HCT116 (cell line): ENCODE data around the gene SLC1A1. TPM values are rescaled to one million over a fixed set of nuclear protein-coding genes. Genes with fewer than 3 reads are reported as not detected.

Experiments
- ATAC-seq: fragments of 200-7000 bp; cut with Tn5 transposase; 2 replicates; pipeline ENCODE4 v1.9.1; 2020; ENCODE audit warnings: mild to moderate bottlenecking, moderate library complexity
- BruUV-seq: library from RNA; stranded (reverse); fragments of 400-500 nt; replicated peaks from 2 replicates; lab custom pipeline; 2021; lab: Mats Ljungman, UMichigan
- CTCF ChIA-PET: fragments of 300-600 bp; sonication (Branson Sonifier 250); formaldehyde crosslinking; loops from one replicate; lab custom pipeline; 2021; ENCODE audit warnings: antibody characterized with exemption; lab: Charles Lee
- POLR2A ChIA-PET: fragments of 300-600, 350-600 bp; sonication (Branson Sonifier 250); formaldehyde crosslinking; loops from one replicate; lab custom pipeline; 2021; ENCODE audit warnings: antibody characterized with exemption; lab: Charles Lee
- RAD21 ChIA-PET, 2 experiments: fragments of 300-600 bp; sonication (Branson Sonifier 250); formaldehyde crosslinking; loops; one replicate each; lab custom pipeline; 2023; ENCODE audit warnings: low total read pairs in 2 of 2; ENCODE audit not compliant: uncharacterized antibody in 2 of 2, unreplicated experiment in 2 of 2, low non-redundant PET in 1 of 2; lab: Charles Lee
- DNase-seq: peaks from one replicate; pipeline ENCODE4 v3.0.0-alpha.2; 2010; ENCODE audit warnings: low read depth, low spot score
- H2AFZ ChIP-seq: fragments of 200-600 bp; shearing (Covaris generic), sonication (generic); 2 replicates; pipeline ENCODE4 v1.6.1; 2017; ENCODE audit warnings: low read depth, mixed run types, mixed read lengths, antibody characterized with exemption, low read length; ENCODE audit not compliant: poor library complexity, severe bottlenecking
- H3K27ac ChIP-seq: 2 replicates; pipeline ENCODE4 v1.5.1; 2012; ENCODE audit warnings: low read depth, low read length
- H3K27me3 ChIP-seq: fragments of 200-600 bp; sonication (generic); 2 replicates; pipeline ENCODE4 v1.6.1; 2016; ENCODE audit warnings: mixed run types, low read length, mixed read lengths; ENCODE audit not compliant: insufficient read depth
- H3K36me3 ChIP-seq, 2 experiments: fragments of 200-500 bp in 1 of 2; fragments of 200-600 bp in 1 of 2; sonication (Bioruptor generic) in 1 of 2; sonication (generic) in 1 of 2; 2 replicates each; pipeline versions ENCODE4 v1.5.1 to v1.6.1; 2014 to 2016; ENCODE audit warnings: low read length in 2 of 2, inconsistent platforms in 1 of 2, mixed read lengths in 1 of 2, mixed run types in 1 of 2; ENCODE audit not compliant: insufficient read depth in 2 of 2, control insufficient read depth in 1 of 2
- H3K4me1 ChIP-seq, 2 experiments: fragments of 200-600 bp in 1 of 2; sonication (generic) in 1 of 2; 2 replicates each; pipeline versions ENCODE4 v1.5.1 to v1.6.1; 2012 to 2017; ENCODE audit warnings: low read length in 2 of 2, inconsistent platforms in 1 of 2, mild to moderate bottlenecking in 1 of 2, mixed read lengths in 1 of 2, mixed run types in 1 of 2, moderate library complexity in 1 of 2; ENCODE audit not compliant: insufficient read depth in 2 of 2, control insufficient read depth in 1 of 2
- H3K4me2 ChIP-seq: fragments of 200-600 bp; sonication (generic); 2 replicates; pipeline ENCODE4 v1.6.1; 2017; ENCODE audit warnings: mixed run types, low read length, mixed read lengths
- H3K4me3 ChIP-seq, 2 experiments: fragments of 200-600 bp in 1 of 2; sonication (generic) in 1 of 2; replicated peaks in 1 of 2; 2 replicates each; pipeline ENCODE4 v1.5.1; 2011 to 2016; ENCODE audit warnings: low read length in 2 of 2, control low read depth in 1 of 2, low read depth in 1 of 2, mild to moderate bottlenecking in 1 of 2, mixed read lengths in 1 of 2, mixed run types in 1 of 2
- H3K79me2 ChIP-seq: fragments of 200-600 bp; sonication (generic); 2 replicates; pipeline ENCODE4 v1.6.1; 2017; ENCODE audit warnings: mild to moderate bottlenecking, mixed run types, low read length, moderate library complexity, mixed read lengths; ENCODE audit not compliant: insufficient read depth
- H3K9ac ChIP-seq: fragments of 200-600 bp; sonication (generic); 2 replicates; pipeline ENCODE4 v1.6.1; 2016; ENCODE audit warnings: low read length, mixed read lengths
- H3K9me2 ChIP-seq: fragments of 200-600 bp; sonication (generic), shearing (Covaris generic); 2 replicates; pipeline ENCODE4 v1.6.1; 2017; ENCODE audit warnings: mixed run types, mild to moderate bottlenecking, moderate library complexity; ENCODE audit not compliant: insufficient read depth
- H3K9me3 ChIP-seq, 2 experiments: fragments of 200-500 bp in 1 of 2; fragments of 200-600 bp in 1 of 2; sonication (Bioruptor generic) in 1 of 2; sonication (generic) in 1 of 2; 2 replicates each; pipeline ENCODE4 v1.6.1; 2014 to 2017; ENCODE audit warnings: low read length in 2 of 2, mixed read lengths in 2 of 2, inconsistent platforms in 1 of 2, low read depth in 1 of 2, mild to moderate bottlenecking in 1 of 2, mixed run types in 1 of 2, moderate library complexity in 1 of 2; ENCODE audit not compliant: control insufficient read depth in 1 of 2, insufficient read depth in 1 of 2
- H4K20me1 ChIP-seq: fragments of 200-600 bp; sonication (generic), shearing (Covaris generic); 2 replicates; pipeline ENCODE4 v1.6.1; 2017; ENCODE audit warnings: mixed run types, mild to moderate bottlenecking, moderate library complexity; ENCODE audit not compliant: insufficient read depth
- CBX3 ChIP-seq: IDR thresholded peaks from 2 replicates; pipeline ENCODE4 v1.6.1; 2012; ENCODE audit warnings: low read depth
- ELF1 ChIP-seq: IDR thresholded peaks from 2 replicates; pipeline ENCODE4 v1.6.1; 2012; ENCODE audit warnings: low read depth, borderline replicate concordance
- EZH2 ChIP-seq: fragments of 200-600 bp; sonication (generic); IDR thresholded peaks from 2 replicates; pipeline ENCODE4 v1.6.1; 2017; ENCODE audit warnings: antibody characterized with exemption, mixed run types
- EZH2phosphoT487 ChIP-seq: fragments of 200-600 bp; IDR thresholded peaks from 2 replicates; pipeline ENCODE4 v1.6.1; 2018; ENCODE audit warnings: antibody characterized with exemption, borderline replicate concordance
- POLR2A ChIP-seq: IDR thresholded peaks from 2 replicates; pipeline ENCODE4 v1.7.0; 2011; ENCODE audit warnings: borderline replicate concordance; ENCODE audit not compliant: insufficient read depth, insufficient read length; ENCODE audit errors: extremely low read depth
- POLR2AphosphoS5 ChIP-seq: IDR thresholded peaks from 2 replicates; pipeline ENCODE4 v1.6.1; 2011; ENCODE audit warnings: mild to moderate bottlenecking, low read depth, low read length, moderate library complexity
- SP1 ChIP-seq: IDR thresholded peaks from 2 replicates; pipeline ENCODE4 v1.6.1; 2012; ENCODE audit warnings: low read depth
- YY1 ChIP-seq: IDR thresholded peaks from 2 replicates; pipeline ENCODE4 v1.6.1; 2011; ENCODE audit warnings: low read length, low read depth, moderate library complexity, mild to moderate bottlenecking; ENCODE audit not compliant: insufficient replicate concordance; ENCODE audit errors: extremely low read depth
- ZBTB33 ChIP-seq: IDR thresholded peaks from 2 replicates; pipeline ENCODE4 v1.6.1; 2011; ENCODE audit warnings: mild to moderate bottlenecking, low read length, moderate library complexity; ENCODE audit not compliant: insufficient replicate concordance; ENCODE audit errors: extremely low read depth
- ZFX ChIP-seq: fragments of 450-650 bp; IDR thresholded peaks from 2 replicates; pipeline ENCODE4 v1.6.1; 2017
- ZNF274 ChIP-seq: fragments of 200-500 bp; sonication (Bioruptor generic); IDR thresholded peaks from 2 replicates; pipeline ENCODE4 v1.6.1; 2014; ENCODE audit warnings: mild to moderate bottlenecking, low read depth, low read length, inconsistent platforms
- intact Hi-C: fragments of 100-400 bp; cut with micrococcal nuclease; formaldehyde crosslinking; loops from 2 replicates; pipeline ENCODE4 v1.10.0; 2022
- total RNA-seq: library from RNA; stranded (reverse); gene quantifications from one replicate; pipeline ENCODE4 v1.2.1, GENCODE V29; 2021; ENCODE audit not compliant: unreplicated experiment
- TF ChIP-seq, protein P1 (sequence below): IDR thresholded peaks from 2 replicates; pipeline ENCODE4 v1.6.1; 2012; ENCODE audit warnings: low read depth
- TF ChIP-seq, protein P2 (sequence below): IDR thresholded peaks from 2 replicates; pipeline ENCODE4 v1.6.1; 2012
- TF ChIP-seq, protein P3 (sequence below): IDR thresholded peaks from 2 replicates; pipeline ENCODE4 v1.6.1; 2012

SLC1A1 gene
- total RNA-seq, 1 experiment from 2014 or later: 6.8 TPM

- Histone ChIP-seq H3K27ac (no peak overlapping the region), H3K4me1 (no peaks in the 10 kb centered on the region), H4K20me1 (no peaks in the 10 kb centered on the region), H3K4me2 (no peak overlapping the region), H3K27me3 (no peaks in the 10 kb centered on the region), H3K79me2 (no peaks in the 10 kb centered on the region), H3K36me3 (no peaks in the 10 kb centered on the region)
- RAD21 ChIA-PET: no interaction called here
- POLR2A ChIA-PET: no interaction called here
- DNase-seq (no peak), ATAC-seq (no peak)
- no TSS peak for BruUV-seq
- intact Hi-C loops: no loop called here
- no peak for TF ChIP-seq ELF1
- TF ChIP-seq ZFX: no peak
- TF ChIP-seq, protein P1, sequence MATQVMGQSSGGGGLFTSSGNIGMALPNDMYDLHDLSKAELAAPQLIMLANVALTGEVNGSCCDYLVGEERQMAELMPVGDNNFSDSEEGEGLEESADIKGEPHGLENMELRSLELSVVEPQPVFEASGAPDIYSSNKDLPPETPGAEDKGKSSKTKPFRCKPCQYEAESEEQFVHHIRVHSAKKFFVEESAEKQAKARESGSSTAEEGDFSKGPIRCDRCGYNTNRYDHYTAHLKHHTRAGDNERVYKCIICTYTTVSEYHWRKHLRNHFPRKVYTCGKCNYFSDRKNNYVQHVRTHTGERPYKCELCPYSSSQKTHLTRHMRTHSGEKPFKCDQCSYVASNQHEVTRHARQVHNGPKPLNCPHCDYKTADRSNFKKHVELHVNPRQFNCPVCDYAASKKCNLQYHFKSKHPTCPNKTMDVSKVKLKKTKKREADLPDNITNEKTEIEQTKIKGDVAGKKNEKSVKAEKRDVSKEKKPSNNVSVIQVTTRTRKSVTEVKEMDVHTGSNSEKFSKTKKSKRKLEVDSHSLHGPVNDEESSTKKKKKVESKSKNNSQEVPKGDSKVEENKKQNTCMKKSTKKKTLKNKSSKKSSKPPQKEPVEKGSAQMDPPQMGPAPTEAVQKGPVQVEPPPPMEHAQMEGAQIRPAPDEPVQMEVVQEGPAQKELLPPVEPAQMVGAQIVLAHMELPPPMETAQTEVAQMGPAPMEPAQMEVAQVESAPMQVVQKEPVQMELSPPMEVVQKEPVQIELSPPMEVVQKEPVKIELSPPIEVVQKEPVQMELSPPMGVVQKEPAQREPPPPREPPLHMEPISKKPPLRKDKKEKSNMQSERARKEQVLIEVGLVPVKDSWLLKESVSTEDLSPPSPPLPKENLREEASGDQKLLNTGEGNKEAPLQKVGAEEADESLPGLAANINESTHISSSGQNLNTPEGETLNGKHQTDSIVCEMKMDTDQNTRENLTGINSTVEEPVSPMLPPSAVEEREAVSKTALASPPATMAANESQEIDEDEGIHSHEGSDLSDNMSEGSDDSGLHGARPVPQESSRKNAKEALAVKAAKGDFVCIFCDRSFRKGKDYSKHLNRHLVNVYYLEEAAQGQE: no peak
- no peak for TF ChIP-seq SP1
- TF ChIP-seq POLR2A: no peak
- TF ChIP-seq, protein P2, sequence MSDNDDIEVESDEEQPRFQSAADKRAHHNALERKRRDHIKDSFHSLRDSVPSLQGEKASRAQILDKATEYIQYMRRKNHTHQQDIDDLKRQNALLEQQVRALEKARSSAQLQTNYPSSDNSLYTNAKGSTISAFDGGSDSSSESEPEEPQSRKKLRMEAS: no peak
- TF ChIP-seq, protein P3, sequence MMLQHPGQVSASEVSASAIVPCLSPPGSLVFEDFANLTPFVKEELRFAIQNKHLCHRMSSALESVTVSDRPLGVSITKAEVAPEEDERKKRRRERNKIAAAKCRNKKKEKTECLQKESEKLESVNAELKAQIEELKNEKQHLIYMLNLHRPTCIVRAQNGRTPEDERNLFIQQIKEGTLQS: no peak
- TF ChIP-seq POLR2AphosphoS5: no peak
- no peak for TF ChIP-seq ZBTB33
- no peak for TF ChIP-seq EZH2
- TF ChIP-seq ZNF274: no peak
- TF ChIP-seq CBX3: no peak
- TF ChIP-seq EZH2phosphoT487: no peak
- no peak for TF ChIP-seq YY1
- TF ChIP-seq, all 23 proteins: peak for 0
- H3K9me3 ChIP-seq: no peaks in the 10 kb centered on the region
- no peak overlapping the region for H3K4me3 ChIP-seq
- H3K9me2 ChIP-seq: no peaks in the 10 kb centered on the region
- H3K9ac ChIP-seq: no peak overlapping the region
- CTCF ChIA-PET: no interaction called here
- H2AFZ ChIP-seq: no peak overlapping the region
Measured at GRCh38 chr9:4576448-4576847, 86.2 kb downstream of the SLC1A1 start.
